GM18499 (cell line): ENCODE measurements around the gene LMF1.

Experiments
- ATAC-seq: cut with Tn5 transposase; IDR thresholded peaks from one replicate; pipeline ENCODE4 v1.9.1; 2021; ENCODE audit warnings: moderate number of reproducible peaks; ENCODE audit not compliant: insufficient read depth, unreplicated experiment

LMF1 gene

DNA sequence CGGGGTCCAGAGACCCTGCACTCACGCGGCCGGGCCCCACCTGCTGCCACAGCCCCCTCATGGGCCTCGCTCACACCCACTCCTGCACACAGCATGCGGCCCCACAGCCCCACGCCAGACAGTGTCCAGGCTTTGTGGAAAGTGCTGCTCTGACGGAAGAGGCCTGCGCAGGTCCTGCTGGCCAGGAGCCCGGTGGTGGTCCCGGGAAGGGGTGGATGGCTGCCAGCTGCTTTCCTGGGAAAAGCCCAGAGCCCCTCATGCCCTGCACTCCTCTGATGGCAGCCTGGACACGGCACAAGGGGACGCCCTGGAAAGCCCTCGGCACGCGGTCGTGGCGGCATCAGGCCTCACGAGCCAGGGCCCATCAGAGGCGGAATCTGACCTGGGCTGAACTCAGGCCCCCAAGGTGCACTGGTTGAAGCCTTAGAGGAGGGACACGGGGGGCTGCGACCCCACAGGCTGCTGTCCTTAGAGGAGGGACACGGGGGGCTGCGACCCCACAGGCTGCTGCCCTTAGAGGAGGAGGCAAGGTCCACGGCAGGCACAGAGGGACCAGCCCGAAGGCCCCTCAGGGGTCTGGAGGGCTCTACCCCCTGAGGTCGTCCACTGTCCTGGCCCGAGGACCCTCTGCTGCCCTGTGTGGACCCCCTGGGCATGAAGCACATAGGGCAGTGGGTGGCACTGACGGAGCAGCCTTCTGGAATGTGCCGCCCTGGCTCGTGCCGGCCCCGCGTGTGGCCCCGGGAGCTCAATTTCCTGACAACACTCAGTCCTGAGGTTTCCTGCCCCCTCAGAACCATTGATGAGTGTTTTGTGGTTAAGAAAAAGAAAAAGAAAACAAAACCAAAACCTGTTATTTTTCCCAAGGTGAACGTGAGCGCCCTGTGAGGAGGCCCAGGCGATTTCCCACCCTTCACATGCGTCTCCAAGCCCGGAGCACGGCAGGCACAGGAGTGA, 32.9 kb upstream of the LMF1 start:
- ATAC-seq: no peak

DNA sequence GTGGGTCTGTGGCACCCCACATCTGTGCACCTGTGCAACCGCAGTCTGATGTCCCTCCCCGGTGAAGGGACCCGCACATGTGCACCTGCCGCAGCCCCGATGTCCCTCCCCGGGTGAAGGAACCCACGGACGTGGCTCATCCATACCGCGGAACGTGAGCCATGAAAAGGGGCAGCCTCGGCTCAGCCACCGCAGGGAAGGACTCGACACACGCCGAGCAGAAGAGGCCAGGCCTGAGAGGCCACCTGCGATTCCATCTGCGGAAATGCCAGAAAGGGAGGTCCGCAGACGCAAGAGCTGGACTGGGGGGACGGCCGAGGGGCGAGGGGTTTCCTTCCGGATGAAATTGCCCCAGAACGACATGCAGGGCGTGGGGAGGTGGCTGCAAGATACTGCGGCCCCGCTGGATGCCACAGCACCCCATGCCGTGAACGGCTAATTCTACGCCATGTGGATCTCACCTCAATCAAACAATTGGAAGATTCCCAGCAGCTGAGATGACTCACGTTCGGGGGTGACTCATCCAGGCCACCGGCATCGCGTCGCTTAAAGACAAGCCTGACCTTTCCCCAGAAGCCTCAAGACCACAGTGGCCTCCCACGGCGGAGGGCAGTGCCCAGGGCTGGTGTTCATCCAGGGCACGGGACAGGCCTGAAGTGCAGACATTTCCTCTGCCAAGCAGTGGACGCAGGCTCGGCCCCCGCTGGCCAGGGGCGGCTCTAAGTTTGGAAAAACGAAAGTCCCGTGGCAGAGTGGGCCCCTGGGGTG, 31.8 kb upstream of the LMF1 start:
- no peak for ATAC-seq

GRCh38 chr16:1001096-1001495, 30.3 kb upstream of the LMF1 start:
- ATAC-seq: no peak

DNA sequence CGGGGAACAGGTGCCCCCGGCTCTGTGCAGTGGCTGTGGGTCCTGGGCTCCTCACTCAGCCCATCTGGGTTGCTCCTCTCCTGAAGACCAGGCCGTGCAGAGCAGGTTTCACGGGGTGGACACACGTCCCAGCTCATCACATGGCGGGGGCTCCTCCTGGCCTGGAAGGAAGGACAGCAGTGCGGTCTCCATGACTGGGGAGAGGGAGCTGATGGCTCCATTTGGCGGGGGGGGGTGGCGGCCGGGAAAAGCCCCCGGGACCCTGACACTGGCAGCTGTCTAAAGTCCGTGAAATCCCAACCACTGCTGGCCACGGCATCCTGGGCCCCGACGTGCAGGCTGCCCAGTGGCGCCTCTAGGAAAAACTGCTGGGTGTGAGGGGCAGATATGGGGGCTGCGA, 29.8 kb upstream of the LMF1 start:
- no peak for ATAC-seq

- no peak for ATAC-seq
Measured at GRCh38 chr16:999677-1000076, 28.9 kb upstream of the LMF1 start.

DNA sequence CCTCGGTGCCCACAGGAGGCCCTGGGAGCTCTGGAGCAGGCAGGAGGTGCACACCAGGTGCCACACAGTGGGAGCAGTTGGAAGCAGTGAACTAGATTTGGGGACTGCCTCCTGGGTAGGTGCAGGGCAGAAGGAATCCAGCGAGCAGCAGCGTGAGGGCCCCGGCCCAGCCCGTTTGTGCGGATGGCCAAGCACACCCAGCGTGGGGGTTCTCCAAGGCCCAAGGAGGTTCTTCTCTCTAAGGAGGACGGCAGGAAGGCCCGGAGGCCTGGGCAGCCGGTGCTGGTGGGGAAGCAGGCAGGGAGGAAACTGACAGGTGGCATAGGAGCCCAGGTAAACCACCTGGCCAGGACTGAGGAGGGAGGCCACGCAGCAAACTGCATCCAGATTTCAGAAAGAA, 27.8 kb upstream of the LMF1 start:
- no peak for ATAC-seq

- ATAC-seq: no peak
Measured at GRCh38 chr16:998211-998610, 27.4 kb upstream of the LMF1 start.

- ATAC-seq: no peak
Measured at GRCh38 chr16:997440-998051, 26.8 kb upstream of the LMF1 start.

- no peak for ATAC-seq
Measured at GRCh38 chr16:996681-997080, 25.9 kb upstream of the LMF1 start.

DNA sequence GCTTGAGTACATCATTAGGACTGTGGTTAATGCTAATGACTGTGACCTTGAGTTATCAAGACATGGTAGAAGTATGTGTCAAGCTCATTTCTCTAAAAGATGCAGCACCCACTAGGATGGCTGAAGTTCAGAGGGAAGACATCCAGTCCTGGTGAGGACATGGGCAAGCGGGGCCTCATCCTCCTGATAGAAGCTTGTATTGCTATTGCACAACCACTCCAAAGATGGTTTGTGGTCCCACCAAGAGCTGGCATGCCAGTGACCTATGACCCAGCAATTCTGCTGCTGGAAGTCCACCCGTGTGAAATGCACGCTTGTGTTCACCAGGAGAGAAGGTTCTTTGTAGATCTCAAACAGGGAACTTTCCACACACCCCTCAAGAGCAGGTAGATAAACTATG, 25.0 kb upstream of the LMF1 start:
- no peak for ATAC-seq

- no peak for ATAC-seq
Measured at GRCh38 chr16:995087-995486, 24.3 kb upstream of the LMF1 start.

DNA sequence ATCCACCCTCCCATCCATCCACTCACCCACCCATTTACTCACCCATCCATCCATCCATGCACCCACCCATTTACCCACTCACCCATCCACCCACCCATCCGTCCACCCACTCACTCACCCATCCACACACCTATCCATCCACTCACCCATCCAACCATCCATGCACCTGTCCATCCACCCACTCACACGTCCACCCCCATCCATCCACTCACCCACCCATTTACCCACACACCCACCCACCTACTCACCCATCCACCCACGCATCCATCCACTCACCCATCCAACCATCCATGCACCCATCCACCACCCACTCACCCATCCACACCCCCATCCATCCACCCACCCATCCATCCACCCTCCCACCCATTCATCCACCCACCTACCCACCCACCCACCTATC, 22.9 kb upstream of the LMF1 start:
- no peak for ATAC-seq

DNA sequence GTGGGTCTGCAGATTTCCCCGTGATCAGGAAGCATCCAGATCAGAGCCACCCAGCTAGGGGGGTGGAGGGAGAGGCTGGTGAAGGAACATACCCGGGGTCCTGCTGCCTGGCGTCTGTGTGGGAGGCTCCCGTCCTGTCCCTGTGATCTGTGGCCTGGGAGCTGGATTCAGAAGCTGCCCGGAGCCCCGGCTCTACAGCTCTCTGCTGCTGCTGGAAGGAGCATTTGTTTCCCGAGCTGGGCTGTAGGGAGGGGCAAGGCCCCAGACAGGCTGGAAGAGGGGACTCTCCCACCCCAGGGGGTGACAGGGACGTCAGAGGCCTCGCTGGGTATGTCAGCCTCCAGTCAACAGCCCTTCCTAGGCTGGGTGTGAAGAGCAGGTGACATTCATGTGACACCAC, 21.0 kb upstream of the LMF1 start:
- ATAC-seq: no peak

DNA sequence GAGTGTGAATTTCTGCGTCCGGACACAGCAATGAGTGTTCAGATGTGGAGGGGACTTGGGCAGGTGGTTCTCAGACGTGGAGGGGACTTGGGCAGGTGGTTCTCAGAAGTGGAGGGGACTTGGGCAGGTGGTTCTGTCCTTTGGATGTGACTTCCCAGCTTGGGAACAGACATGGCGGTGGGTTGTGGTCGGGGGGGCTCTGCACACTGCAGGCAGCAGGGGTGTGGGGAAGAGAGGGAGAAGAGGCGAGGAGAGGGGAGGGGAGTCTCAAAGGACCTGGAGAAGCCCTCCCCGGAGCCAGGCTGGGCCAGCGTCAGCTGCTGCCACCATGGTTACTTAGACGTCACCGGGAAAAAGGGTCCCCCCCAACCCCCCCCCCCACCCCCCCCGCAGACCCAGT, 20.6 kb upstream of the LMF1 start:
- ATAC-seq: no peak

- ATAC-seq: no peak
Measured at GRCh38 chr16:990516-991291, 19.9 kb upstream of the LMF1 start.

GRCh38 chr16:989354-989814, 18.6 kb upstream of the LMF1 start:
- no peak for ATAC-seq

- no peak for ATAC-seq
Measured at GRCh38 chr16:988471-989353, 17.9 kb upstream of the LMF1 start.

- ATAC-seq: no peak
Measured at GRCh38 chr16:987906-988305, 17.1 kb upstream of the LMF1 start.

- ATAC-seq: no peak
Measured at GRCh38 chr16:986925-987582, 16.3 kb upstream of the LMF1 start.
